Colonic mucosa (tissue), 4 donors: ENCODE data around the gene RALA. TPM values are rescaled to one million over a fixed set of nuclear protein-coding genes. Genes with fewer than 3 reads are reported as not detected.
A peak's percentile ranks its signal among the peaks of the same experiment; 100 is the strongest.

Experiments
- DNase-seq: peaks from one replicate; pipeline ENCODE4 v3.0.0-alpha.2; 2020
- H3K27ac ChIP-seq: fragments of 200-600 bp; one replicate; pipeline ENCODE4 v1.8.0; 2021
- H3K27me3 ChIP-seq: fragments of 200-600 bp; one replicate; pipeline ENCODE4 v1.8.0; 2021
- H3K36me3 ChIP-seq: fragments of 200-600 bp; one replicate; pipeline ENCODE4 v1.8.0; 2021
- H3K4me1 ChIP-seq: fragments of 200-600 bp; one replicate; pipeline ENCODE4 v1.8.0; 2021; ENCODE audit warnings: mild to moderate bottlenecking
- H3K4me3 ChIP-seq: fragments of 200-600 bp; one replicate; pipeline ENCODE4 v1.8.0; 2021
- H3K9ac ChIP-seq, 2 donors: one replicate each; pipeline ENCODE4 v1.7.0; 2013; ENCODE audit warnings: control low read depth in 2 of 2, low read depth in 2 of 2, low read length in 2 of 2
- H3K9me3 ChIP-seq: fragments of 200-600 bp; one replicate; pipeline ENCODE4 v1.8.0; 2021
- intact Hi-C: fragments of 100-400 bp; cut with DNase I; formaldehyde crosslinking; loops from one replicate; pipeline ENCODE4 v1.14.1; 2022
- total RNA-seq, 2 donors: library from RNA; stranded (reverse); fragmentation: NEBNext Ultra II Directional in 1 of 2; extraction: Animal tissue kit (Norgen Biotek cat#: 25700) in 1 of 2; gene quantifications; one replicate each; pipeline ENCODE4 v1.2.1, GENCODE V29; 2021
- TF ChIP-seq, protein P1 (sequence below): fragments of 200-600 bp; IDR thresholded peaks from one replicate; pipeline ENCODE4 v1.8.0; 2022; ENCODE audit warnings: antibody characterized with exemption, mild to moderate bottlenecking
- donor health status: healthy.
- donor health status: DM: no; HTN: no; CAD: no.
- donor health status: DM: no; HTN: no; CAD: no.

Gene RALA
- total RNA-seq, 2 donors from 2014 or later = 47.8 to 55.6 TPM

DNA sequence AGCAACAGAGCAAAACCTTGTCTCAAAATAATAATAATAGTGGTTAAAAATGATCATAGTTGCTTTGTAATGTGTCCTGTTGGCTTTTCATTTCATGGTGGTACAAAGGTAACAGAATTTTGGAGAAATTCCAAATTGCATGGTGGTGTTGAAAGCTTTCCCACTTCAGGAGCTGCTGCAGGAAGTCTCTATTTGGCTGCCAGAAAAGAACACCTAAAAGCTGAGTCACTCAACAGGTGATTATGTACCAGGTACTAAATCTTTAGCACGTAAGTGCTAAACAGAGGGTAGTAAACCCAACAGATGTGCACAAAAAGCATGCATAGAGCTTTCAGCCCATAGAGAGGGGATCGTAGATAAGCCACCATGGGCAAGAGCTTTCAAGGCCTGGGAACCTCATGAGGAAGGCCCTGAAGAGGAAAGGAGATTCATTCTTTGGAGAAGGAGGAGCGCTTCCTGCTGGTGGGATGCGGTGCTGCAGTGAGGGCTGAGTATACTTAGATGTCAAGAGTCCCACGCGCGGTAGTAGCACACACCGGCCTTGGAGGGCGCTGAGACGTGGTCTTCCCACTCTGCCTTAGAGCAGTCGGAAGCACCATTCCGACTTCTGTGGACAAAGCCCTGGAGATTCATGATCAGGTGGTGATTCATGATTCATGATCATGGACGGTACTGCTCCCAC, 118.7 kb downstream of the RALA start:
- TF ChIP-seq, protein P1, sequence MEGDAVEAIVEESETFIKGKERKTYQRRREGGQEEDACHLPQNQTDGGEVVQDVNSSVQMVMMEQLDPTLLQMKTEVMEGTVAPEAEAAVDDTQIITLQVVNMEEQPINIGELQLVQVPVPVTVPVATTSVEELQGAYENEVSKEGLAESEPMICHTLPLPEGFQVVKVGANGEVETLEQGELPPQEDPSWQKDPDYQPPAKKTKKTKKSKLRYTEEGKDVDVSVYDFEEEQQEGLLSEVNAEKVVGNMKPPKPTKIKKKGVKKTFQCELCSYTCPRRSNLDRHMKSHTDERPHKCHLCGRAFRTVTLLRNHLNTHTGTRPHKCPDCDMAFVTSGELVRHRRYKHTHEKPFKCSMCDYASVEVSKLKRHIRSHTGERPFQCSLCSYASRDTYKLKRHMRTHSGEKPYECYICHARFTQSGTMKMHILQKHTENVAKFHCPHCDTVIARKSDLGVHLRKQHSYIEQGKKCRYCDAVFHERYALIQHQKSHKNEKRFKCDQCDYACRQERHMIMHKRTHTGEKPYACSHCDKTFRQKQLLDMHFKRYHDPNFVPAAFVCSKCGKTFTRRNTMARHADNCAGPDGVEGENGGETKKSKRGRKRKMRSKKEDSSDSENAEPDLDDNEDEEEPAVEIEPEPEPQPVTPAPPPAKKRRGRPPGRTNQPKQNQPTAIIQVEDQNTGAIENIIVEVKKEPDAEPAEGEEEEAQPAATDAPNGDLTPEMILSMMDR = peak; percentile 72
- Histone ChIP-seq H3K4me1 (no peaks in the 10 kb centered on the region), H3K9me3 (no peaks in the 10 kb centered on the region), H3K27ac (no peak overlapping the region), H3K27me3 (no peaks in the 10 kb centered on the region), H3K4me3 (no peak overlapping the region), H3K9ac (no peak overlapping the region), H3K36me3 (no peaks in the 10 kb centered on the region)
- intact Hi-C loops = no loop called here
- peak; percentile 64 for DNase-seq

DNA sequence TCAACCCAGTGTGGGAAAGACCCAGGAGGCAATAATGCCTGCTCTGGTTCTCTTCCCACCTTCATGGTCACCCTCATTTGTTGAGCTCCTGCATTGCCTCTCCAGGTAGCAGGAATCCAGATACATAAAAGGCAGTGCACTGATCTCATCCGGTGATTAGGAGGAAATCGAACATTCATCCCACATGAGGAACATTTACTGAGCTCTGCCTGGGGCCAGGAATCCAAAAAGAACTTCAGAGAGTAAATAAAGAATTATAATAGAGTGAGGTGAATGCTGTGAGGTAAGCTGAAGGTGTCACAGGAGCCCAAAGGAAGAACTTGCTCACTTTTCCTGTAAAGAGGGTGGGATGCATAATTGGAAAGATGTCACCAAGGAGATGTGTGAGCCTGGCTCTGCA, 121.2 kb downstream of the RALA start:
- TF ChIP-seq, protein P1 = no peak
- no peaks in the 10 kb centered on the region for H3K36me3 ChIP-seq
- no peaks in the 10 kb centered on the region for H3K4me1 ChIP-seq
- no peak overlapping the region for H3K27ac ChIP-seq
- DNase-seq = no peak
- no peak overlapping the region for H3K9ac ChIP-seq
- no peak overlapping the region for H3K4me3 ChIP-seq
- no peaks in the 10 kb centered on the region for H3K27me3 ChIP-seq
- no peaks in the 10 kb centered on the region for H3K9me3 ChIP-seq
- intact Hi-C loops = loop anchor here (2.0 kb wide), 1 partner anchor 164 kb away; no protein-coding TSS in a partner anchor

DNA sequence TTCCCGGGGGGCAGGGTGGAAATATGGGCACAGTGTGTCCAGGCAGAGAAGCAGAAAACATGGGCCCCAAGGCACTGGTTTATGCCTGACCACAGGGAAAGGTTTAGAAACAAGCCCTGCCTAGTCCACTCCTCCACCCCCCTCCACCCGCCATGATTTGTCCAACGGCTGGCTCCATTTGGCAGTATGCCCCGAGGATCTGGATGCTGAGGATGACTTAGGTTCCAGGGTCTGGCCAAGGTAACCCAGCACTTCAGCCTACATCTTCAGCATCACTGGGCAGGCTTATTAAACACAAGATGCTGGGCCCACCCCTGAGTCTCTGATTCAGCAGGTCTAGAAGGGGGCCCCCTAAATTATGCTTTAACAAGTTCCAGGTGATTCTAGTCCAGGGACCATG, 121.9 kb downstream of the RALA start:
- H3K9me3 ChIP-seq = no peaks in the 10 kb centered on the region
- TF ChIP-seq, protein P1 = no peak
- no peak overlapping the region for H3K27ac ChIP-seq
- no peaks in the 10 kb centered on the region for H3K4me1 ChIP-seq
- no peaks in the 10 kb centered on the region for H3K36me3 ChIP-seq
- DNase-seq = no peak
- H3K4me3 ChIP-seq = no peak overlapping the region
- no peaks in the 10 kb centered on the region for H3K27me3 ChIP-seq
- intact Hi-C loops = loop anchor here (2.0 kb wide), 1 partner anchor 165 kb away; no protein-coding TSS in a partner anchor
- no peak overlapping the region for H3K9ac ChIP-seq

DNA sequence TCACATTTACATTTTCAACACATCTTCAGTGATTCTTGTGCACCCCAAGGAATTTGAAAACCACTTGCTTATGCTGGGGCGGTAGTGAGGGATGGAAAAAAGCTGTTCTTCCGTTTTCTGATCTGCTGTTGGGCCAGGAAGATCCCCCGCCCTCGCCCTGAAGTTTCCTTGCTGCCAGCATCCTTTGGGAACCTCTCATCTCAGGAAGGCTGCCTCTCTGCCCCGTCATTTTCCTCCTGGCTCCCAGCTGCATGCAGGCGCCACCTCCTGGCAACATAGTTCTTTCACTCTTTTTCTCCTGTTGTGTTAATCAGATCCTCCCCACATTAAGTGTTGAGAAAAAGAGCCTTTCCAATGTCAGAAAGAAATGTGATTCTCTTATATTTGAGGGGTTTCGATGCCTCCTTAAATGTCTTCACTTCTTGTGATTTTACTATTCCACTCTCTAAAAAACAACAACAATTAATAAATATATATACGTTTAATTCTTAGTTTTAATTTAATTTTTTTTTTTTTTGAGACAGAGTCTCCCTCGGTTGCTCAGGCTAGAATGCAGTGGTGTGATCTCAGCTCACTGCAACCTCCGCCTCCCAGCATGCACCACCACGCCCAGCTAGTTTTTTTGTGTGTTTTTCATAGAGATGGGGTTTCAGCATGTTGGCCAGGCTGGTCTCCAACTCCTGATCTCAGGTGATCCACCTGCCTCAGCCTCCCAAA, 122.9 kb downstream of the RALA start:
- DNase-seq = peak; percentile 79
- no peak overlapping the region for H3K4me3 ChIP-seq
- TF ChIP-seq, protein P1 = peak; percentile 55
- no peaks in the 10 kb centered on the region for H3K4me1 ChIP-seq
- no peaks in the 10 kb centered on the region for H3K36me3 ChIP-seq
- intact Hi-C loops = no loop called here
- no peaks in the 10 kb centered on the region for H3K27me3 ChIP-seq
- H3K9ac ChIP-seq = no peak overlapping the region
- no peaks in the 10 kb centered on the region for H3K9me3 ChIP-seq
- H3K27ac ChIP-seq = no peak overlapping the region

DNA sequence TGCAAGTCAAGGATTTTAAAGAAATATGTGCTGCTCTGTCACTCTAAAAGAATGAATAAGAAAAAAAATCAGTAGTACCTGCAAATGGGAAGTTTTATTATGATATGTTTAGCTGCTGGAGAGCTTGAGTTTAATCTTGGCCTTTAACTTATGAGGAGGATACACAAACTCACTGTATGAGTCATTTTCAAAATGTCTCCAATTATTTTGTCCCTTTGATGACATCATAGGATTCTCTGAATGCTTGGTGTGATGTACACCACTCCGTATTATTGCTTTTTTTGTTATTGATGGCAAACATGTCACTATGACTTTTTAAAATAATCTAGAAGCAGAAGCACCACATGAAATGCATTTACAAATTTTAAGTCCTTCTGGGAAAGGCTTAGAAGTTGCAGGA, 125.8 kb downstream of the RALA start:
- intact Hi-C loops = no loop called here
- TF ChIP-seq, protein P1 = no peak
- Histone ChIP-seq H3K4me1 (no peaks in the 10 kb centered on the region), H3K9me3 (no peaks in the 10 kb centered on the region), H3K36me3 (no peaks in the 10 kb centered on the region), H3K9ac (no peak overlapping the region), H3K27ac (no peak overlapping the region), H3K4me3 (no peak overlapping the region), H3K27me3 (no peaks in the 10 kb centered on the region)
- no peak for DNase-seq
